HCT116 (cell line): Measurements from ENCODE around the gene FAM32A. TPM values are rescaled to one million over a fixed set of nuclear protein-coding genes. Genes with fewer than 3 reads are reported as not detected.
A peak's percentile ranks its signal among the peaks of the same experiment; 100 is the strongest.

Source experiments
- ATAC-seq: fragments of 200-7000 bp; cut with Tn5 transposase; 2 replicates; pipeline ENCODE4 v1.9.1; 2020; ENCODE audit warnings: mild to moderate bottlenecking, moderate library complexity
- BruUV-seq: library from RNA; stranded (reverse); fragments of 400-500 nt; replicated peaks from 2 replicates; lab custom pipeline; 2021; lab: Mats Ljungman, UMichigan
- CTCF ChIA-PET: fragments of 300-600 bp; sonication (Branson Sonifier 250); formaldehyde crosslinking; loops from one replicate; lab custom pipeline; 2021; ENCODE audit warnings: antibody characterized with exemption; lab: Charles Lee
- POLR2A ChIA-PET: fragments of 300-600, 350-600 bp; sonication (Branson Sonifier 250); formaldehyde crosslinking; loops from one replicate; lab custom pipeline; 2021; ENCODE audit warnings: antibody characterized with exemption; lab: Charles Lee
- RAD21 ChIA-PET, 2 experiments: fragments of 300-600 bp; sonication (Branson Sonifier 250); formaldehyde crosslinking; loops; one replicate each; lab custom pipeline; 2023; ENCODE audit warnings: low total read pairs in 2 of 2; ENCODE audit not compliant: uncharacterized antibody in 2 of 2, unreplicated experiment in 2 of 2, low non-redundant PET in 1 of 2; lab: Charles Lee
- DNase-seq: peaks from one replicate; pipeline ENCODE4 v3.0.0-alpha.2; 2010; ENCODE audit warnings: low read depth, low spot score
- H2AFZ ChIP-seq: fragments of 200-600 bp; shearing (Covaris generic), sonication (generic); 2 replicates; pipeline ENCODE4 v1.6.1; 2017; ENCODE audit warnings: low read depth, mixed run types, mixed read lengths, antibody characterized with exemption, low read length; ENCODE audit not compliant: poor library complexity, severe bottlenecking
- H3K27ac ChIP-seq: 2 replicates; pipeline ENCODE4 v1.5.1; 2012; ENCODE audit warnings: low read depth, low read length
- H3K27me3 ChIP-seq: fragments of 200-600 bp; sonication (generic); 2 replicates; pipeline ENCODE4 v1.6.1; 2016; ENCODE audit warnings: mixed run types, low read length, mixed read lengths; ENCODE audit not compliant: insufficient read depth
- H3K36me3 ChIP-seq, 2 experiments: fragments of 200-500 bp in 1 of 2; fragments of 200-600 bp in 1 of 2; sonication (Bioruptor generic) in 1 of 2; sonication (generic) in 1 of 2; 2 replicates each; pipeline versions ENCODE4 v1.5.1 to v1.6.1; 2014 to 2016; ENCODE audit warnings: low read length in 2 of 2, inconsistent platforms in 1 of 2, mixed read lengths in 1 of 2, mixed run types in 1 of 2; ENCODE audit not compliant: insufficient read depth in 2 of 2, control insufficient read depth in 1 of 2
- H3K4me1 ChIP-seq, 2 experiments: fragments of 200-600 bp in 1 of 2; sonication (generic) in 1 of 2; 2 replicates each; pipeline versions ENCODE4 v1.5.1 to v1.6.1; 2012 to 2017; ENCODE audit warnings: low read length in 2 of 2, inconsistent platforms in 1 of 2, mild to moderate bottlenecking in 1 of 2, mixed read lengths in 1 of 2, mixed run types in 1 of 2, moderate library complexity in 1 of 2; ENCODE audit not compliant: insufficient read depth in 2 of 2, control insufficient read depth in 1 of 2
- H3K4me2 ChIP-seq: fragments of 200-600 bp; sonication (generic); 2 replicates; pipeline ENCODE4 v1.6.1; 2017; ENCODE audit warnings: mixed run types, low read length, mixed read lengths
- H3K4me3 ChIP-seq, 2 experiments: fragments of 200-600 bp in 1 of 2; sonication (generic) in 1 of 2; replicated peaks in 1 of 2; 2 replicates each; pipeline ENCODE4 v1.5.1; 2011 to 2016; ENCODE audit warnings: low read length in 2 of 2, control low read depth in 1 of 2, low read depth in 1 of 2, mild to moderate bottlenecking in 1 of 2, mixed read lengths in 1 of 2, mixed run types in 1 of 2
- H3K79me2 ChIP-seq: fragments of 200-600 bp; sonication (generic); 2 replicates; pipeline ENCODE4 v1.6.1; 2017; ENCODE audit warnings: mild to moderate bottlenecking, mixed run types, low read length, moderate library complexity, mixed read lengths; ENCODE audit not compliant: insufficient read depth
- H3K9ac ChIP-seq: fragments of 200-600 bp; sonication (generic); 2 replicates; pipeline ENCODE4 v1.6.1; 2016; ENCODE audit warnings: low read length, mixed read lengths
- H3K9me2 ChIP-seq: fragments of 200-600 bp; sonication (generic), shearing (Covaris generic); 2 replicates; pipeline ENCODE4 v1.6.1; 2017; ENCODE audit warnings: mixed run types, mild to moderate bottlenecking, moderate library complexity; ENCODE audit not compliant: insufficient read depth
- H3K9me3 ChIP-seq, 2 experiments: fragments of 200-500 bp in 1 of 2; fragments of 200-600 bp in 1 of 2; sonication (Bioruptor generic) in 1 of 2; sonication (generic) in 1 of 2; 2 replicates each; pipeline ENCODE4 v1.6.1; 2014 to 2017; ENCODE audit warnings: low read length in 2 of 2, mixed read lengths in 2 of 2, inconsistent platforms in 1 of 2, low read depth in 1 of 2, mild to moderate bottlenecking in 1 of 2, mixed run types in 1 of 2, moderate library complexity in 1 of 2; ENCODE audit not compliant: control insufficient read depth in 1 of 2, insufficient read depth in 1 of 2
- H4K20me1 ChIP-seq: fragments of 200-600 bp; sonication (generic), shearing (Covaris generic); 2 replicates; pipeline ENCODE4 v1.6.1; 2017; ENCODE audit warnings: mixed run types, mild to moderate bottlenecking, moderate library complexity; ENCODE audit not compliant: insufficient read depth
- EGR1 ChIP-seq: IDR thresholded peaks from 2 replicates; pipeline ENCODE4 v1.6.1; 2012; ENCODE audit warnings: low read depth
- FOSL1 ChIP-seq: IDR thresholded peaks from 2 replicates; pipeline ENCODE4 v1.6.1; 2012; ENCODE audit warnings: low read depth
- SP1 ChIP-seq: IDR thresholded peaks from 2 replicates; pipeline ENCODE4 v1.6.1; 2012; ENCODE audit warnings: low read depth
- YY1 ChIP-seq: IDR thresholded peaks from 2 replicates; pipeline ENCODE4 v1.6.1; 2011; ENCODE audit warnings: low read length, low read depth, moderate library complexity, mild to moderate bottlenecking; ENCODE audit not compliant: insufficient replicate concordance; ENCODE audit errors: extremely low read depth
- intact Hi-C: fragments of 100-400 bp; cut with micrococcal nuclease; formaldehyde crosslinking; loops from 2 replicates; pipeline ENCODE4 v1.10.0; 2022
- total RNA-seq: library from RNA; stranded (reverse); gene quantifications from one replicate; pipeline ENCODE4 v1.2.1, GENCODE V29; 2021; ENCODE audit not compliant: unreplicated experiment

Gene FAM32A
- total RNA-seq, 1 experiment from 2014 or later: 61.3 TPM

DNA sequence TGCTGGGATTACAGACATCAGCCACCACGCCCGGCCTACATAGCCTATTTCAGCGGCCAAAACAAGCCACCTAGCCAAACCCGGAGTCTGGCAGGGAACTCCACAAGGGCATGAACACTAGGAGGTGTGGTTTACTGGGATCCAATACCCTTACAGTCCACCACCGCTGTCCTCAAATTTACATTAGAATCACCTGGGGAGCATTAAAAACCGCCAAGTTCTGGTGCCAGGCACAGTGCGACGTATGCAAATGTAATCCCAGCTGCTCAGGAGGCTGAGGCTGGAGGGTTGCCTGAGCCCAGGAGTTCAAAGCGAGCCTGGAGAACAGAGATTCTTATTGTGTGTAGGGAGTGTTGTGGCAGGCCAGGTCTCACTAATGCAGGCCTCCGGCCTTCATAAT, 8.3 kb downstream of the FAM32A start:
- no peak for DNase-seq
- POLR2A ChIA-PET: interaction anchor here (2.2 kb wide), 1 partner anchor 8 kb away, joined by 17 read pairs; the partner anchor contains the start of gene FAM32A
- no peak overlapping the region for H2AFZ ChIP-seq
- no peaks in the 10 kb centered on the region for H3K27me3 ChIP-seq
- no peak for ATAC-seq
- H3K4me2 ChIP-seq: no peak overlapping the region; the same call in 1 of the 2 replicates
- H4K20me1 ChIP-seq: no peaks in the 10 kb centered on the region
- RAD21 ChIA-PET: no interaction called here
- CTCF ChIA-PET: interaction anchor here (1.1 kb wide), 1 partner anchor 8 kb away, joined by 3 read pairs; no protein-coding TSS in a partner anchor
- H3K9me3 ChIP-seq: no peaks in the 10 kb centered on the region
- peaks cover 10 to 34% of the 10 kb centered on the region in 2 experiments for H3K4me1 ChIP-seq
- peaks cover 21 to 27% of the 10 kb centered on the region in 2 experiments for H3K36me3 ChIP-seq
- intact Hi-C loops: no loop called here
- peaks cover 9% of the 10 kb centered on the region for H3K79me2 ChIP-seq
- no peak overlapping the region for H3K9ac ChIP-seq
- H3K9me2 ChIP-seq: no peaks in the 10 kb centered on the region
- H3K4me3 ChIP-seq: no peak overlapping the region
- BruUV-seq: no TSS peak
- no peak for TF ChIP-seq YY1
- no peak for TF ChIP-seq EGR1
- H3K27ac ChIP-seq: no peak overlapping the region

DNA sequence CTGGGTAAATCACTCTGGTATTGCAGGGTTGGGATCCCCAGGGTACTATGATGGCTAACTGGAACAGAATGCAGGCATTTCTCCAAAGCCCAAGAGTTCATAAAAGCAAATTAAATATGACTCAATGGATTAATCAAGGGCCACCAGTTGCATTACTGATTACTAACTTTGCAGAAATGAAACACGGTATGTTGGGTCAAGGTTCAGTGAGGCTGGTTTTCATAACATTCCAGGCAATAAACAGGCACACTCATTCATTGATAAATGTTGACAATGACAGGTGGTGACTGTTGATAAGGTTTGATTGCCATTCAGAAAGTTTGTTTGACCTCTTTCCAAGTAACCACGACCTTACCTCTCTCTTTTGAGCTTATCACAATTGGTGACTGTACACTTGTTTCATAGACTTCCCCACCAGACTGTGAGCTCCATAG, 12.0 kb downstream of the FAM32A start:
- ChIA-PET CTCF (interaction anchor here (1.2 to 1.4 kb wide), 4 partner anchors 12 to 186 kb away, joined by 4 to 14 read pairs (median 7); partner anchors contain the start of gene FAM32A), POLR2A (interaction anchor here (0.8 to 2.1 kb wide), 5 partner anchors 12 to 134 kb away, joined by 3 to 18 read pairs (median 3); partner anchors contain the start of gene FAM32A), RAD21 (no interaction called here)
- DNase-seq (no peak), ATAC-seq (peak; percentile 16; the same call in 1 of the 2 replicates)
- H3K79me2 ChIP-seq: peaks cover 37% of the 10 kb centered on the region
- no peaks in the 10 kb centered on the region for H3K27me3 ChIP-seq
- no peaks in the 10 kb centered on the region for H4K20me1 ChIP-seq
- peak overlapping the region; percentile 96 to 98 for H3K4me3 ChIP-seq
- peak overlapping the region; percentile 76 for H3K27ac ChIP-seq
- BruUV-seq: TSS peak; percentile 93
- no peaks in the 10 kb centered on the region for H3K36me3 ChIP-seq
- intact Hi-C loops: no loop called here
- no peaks in the 10 kb centered on the region for H3K9me2 ChIP-seq
- peaks cover 15 to 43% of the 10 kb centered on the region in 2 experiments for H3K4me1 ChIP-seq
- H3K4me2 ChIP-seq: peak overlapping the region; percentile 84
- no peak; the same call in 1 of the 2 replicates for TF ChIP-seq FOSL1
- peak; percentile 18; the same call in 1 of the 2 replicates for TF ChIP-seq SP1
- H2AFZ ChIP-seq: peak overlapping the region; percentile 38
- H3K9me3 ChIP-seq: no peaks in the 10 kb centered on the region
- peak overlapping the region; percentile 70 for H3K9ac ChIP-seq
